ENCODE measurements around the gene LRRC2.
"Not testable (repeated sequence)": the region's sequence is repeated elsewhere in the genome, so short reads cannot be mapped to it uniquely, and the experiment has no call there.

Gene LRRC2

DNA sequence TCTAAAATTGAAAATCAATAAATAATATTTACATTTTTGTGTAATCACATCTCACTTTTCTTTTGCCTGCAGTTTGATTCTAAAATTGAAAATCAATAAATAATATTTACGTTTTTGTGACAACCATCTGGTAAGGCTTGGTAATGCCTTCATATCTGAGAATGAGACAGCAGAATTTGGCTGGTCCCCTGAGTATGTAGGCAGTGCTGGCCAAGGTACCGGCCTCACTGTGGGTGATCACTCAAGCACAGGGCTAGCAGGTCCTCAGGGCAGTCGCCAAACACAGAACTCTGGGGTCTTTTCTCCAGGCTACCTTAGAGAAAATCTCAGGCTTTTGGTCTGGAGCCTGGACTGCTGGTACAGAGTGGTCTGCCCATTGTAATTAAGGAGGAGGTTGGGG, 42.1 kb downstream of the LRRC2 start:
- no peak for DNase-seq (ENCODE audit: low spot score)

GRCh38 chr3:46523556-46523955, 42.5 kb downstream of the LRRC2 start:
- no peak for DNase-seq (ENCODE audit: low spot score)

- DNase-seq (ENCODE audit: low spot score): not testable (repeated sequence)
Measured at GRCh38 chr3:46522201-46522600, 43.9 kb downstream of the LRRC2 start.

DNA sequence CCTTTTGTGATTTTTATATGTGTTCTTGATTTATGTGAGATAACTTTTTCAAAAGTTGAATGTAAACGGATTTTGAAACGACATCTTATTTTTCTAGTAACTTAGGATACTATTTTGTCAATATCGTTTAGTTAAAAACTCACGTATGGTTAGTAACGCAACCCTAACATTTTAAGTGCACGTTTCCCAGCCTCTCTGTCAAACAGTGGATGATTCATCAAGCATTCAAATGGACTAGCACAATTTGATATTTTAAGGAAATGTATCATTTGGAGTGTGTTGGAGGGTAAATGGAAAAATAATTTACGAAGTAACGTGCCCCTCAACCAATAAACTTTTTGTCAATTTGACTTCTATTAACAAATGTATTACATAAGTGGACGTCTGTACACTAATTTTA, 45.0 kb downstream of the LRRC2 start:
- no peak for DNase-seq (ENCODE audit: low spot score)

DNA sequence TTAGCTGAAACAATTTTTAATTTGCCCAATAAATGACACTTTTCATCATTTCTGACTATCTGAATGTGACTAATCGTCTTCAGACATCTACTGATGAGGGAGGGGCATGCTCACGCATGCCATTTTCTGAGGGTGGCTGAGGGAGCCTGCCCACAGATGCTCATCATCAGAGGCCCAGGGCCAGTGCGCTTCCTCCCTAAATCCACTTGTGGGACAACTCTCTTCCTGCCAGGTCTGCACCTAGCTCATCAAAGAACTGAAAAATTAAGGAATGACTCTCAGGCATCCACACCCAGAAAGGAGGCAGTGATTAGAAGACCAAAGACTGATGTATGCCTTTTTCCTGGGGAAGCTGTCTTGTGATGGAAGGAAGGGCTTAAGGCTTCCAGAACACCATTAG, 45.6 kb downstream of the LRRC2 start:
- no peak for DNase-seq (ENCODE audit: low spot score)

- DNase-seq (ENCODE audit: low spot score): no peak
Measured at GRCh38 chr3:46519952-46520351, 46.1 kb downstream of the LRRC2 start.

DNA sequence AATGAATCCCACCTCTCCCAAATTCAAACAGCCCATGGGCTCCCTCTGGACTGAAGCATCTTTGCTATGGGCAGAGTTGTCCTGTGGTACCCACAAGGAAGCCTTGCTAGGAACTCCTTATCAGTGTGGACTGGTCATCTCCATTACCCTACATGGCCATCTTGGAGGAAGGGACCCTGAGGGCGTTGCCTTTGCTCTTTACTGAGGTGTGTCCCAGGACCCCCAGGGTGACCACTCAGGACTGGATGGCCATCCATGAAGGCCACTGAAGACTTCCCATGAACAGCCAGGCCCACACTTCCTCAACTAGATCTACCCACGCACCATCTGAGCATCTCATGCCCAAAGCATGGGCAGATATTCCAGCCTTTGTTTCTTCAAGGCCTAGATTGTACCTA, 48.3 kb downstream of the LRRC2 start:
- no peak for DNase-seq (ENCODE audit: low spot score)

- DNase-seq (ENCODE audit: low spot score): no peak
Measured at GRCh38 chr3:46517016-46517783, 48.9 kb downstream of the LRRC2 start.

DNA sequence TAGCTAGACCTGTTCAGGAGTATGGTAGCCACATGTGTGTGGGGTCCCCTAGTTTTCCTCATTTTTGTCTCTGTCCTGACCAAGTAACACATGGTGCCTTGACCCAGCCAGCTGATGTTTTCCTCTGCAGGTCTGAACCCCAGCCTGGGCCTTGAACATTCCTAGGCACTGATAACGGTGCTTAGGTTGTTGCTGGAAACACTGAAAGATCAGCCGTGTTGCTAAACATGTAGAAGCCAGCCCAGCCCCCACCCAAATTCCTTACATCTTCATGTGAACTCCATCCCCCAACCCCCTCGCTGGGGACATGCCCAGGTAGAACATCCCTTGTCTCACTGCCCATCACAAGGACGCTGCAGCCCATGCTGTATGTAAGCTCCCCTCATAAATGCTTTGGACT, 49.6 kb downstream of the LRRC2 start:
- DNase-seq (ENCODE audit: low spot score): no peak

GRCh38 chr3:46512191-46512749, 53.8 kb downstream of the LRRC2 start:
- no peak for DNase-seq (ENCODE audit: low spot score)

DNA sequence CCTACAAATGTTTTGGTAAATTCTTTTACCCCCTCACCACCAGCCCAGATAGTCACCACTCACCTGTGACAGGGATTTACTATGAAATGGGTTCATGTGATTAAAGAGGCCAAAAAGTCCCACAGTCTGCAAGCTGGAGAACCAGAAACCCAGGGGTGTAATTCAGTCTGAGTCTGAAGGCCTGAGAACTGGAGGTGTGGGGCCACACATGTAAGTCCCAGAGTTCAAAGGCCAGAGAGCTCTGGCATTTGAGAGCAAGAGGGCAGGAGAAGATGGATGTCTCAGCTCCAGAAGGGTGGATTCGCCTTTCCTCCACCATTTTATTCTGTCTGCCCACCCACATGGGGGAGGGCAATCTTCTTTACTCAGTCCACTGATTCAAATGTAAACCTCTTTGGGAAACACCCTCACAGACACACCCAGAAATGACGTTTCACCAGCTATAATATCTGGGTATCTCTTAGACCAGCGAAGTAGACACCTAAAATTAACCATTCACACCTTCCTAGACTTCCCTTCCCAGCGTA, 56.4 kb downstream of the LRRC2 start:
- DNase-seq (ENCODE audit: low spot score): no peak

DNA sequence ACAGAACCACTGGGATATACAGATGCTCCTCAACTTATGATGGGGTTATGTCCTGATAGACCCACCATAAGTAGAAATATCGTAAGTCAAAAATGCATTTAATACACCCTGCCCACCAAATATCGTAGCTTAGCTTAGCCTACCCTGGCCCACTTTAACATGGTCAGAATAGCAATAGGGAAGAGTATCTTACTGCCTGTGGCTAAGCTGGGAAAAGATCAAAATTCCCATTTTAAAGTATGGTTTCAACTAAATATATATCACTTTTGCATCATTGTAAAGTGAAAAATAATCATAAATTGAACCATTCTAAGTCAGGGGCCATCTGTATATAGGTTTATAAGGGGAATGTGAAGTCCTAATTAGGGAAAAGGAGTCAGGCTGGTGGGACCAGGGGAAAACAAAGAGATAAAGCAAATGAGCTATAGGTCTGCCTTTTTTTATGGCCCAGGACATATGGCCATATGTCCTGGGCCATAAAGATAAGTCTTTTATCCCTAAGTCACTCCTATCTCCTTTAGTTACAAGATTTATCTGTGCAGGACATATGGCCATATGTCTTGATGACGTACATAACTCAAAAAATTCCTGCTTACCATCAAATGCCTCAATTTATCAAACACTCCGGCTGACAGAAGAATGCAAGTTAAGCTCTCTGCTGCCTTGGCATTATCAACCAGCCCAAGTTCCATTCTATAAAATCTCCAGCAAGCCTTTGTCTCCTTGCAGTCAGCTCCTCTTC, 57.1 kb downstream of the LRRC2 start:
- no peak for DNase-seq (ENCODE audit: low spot score)

DNA sequence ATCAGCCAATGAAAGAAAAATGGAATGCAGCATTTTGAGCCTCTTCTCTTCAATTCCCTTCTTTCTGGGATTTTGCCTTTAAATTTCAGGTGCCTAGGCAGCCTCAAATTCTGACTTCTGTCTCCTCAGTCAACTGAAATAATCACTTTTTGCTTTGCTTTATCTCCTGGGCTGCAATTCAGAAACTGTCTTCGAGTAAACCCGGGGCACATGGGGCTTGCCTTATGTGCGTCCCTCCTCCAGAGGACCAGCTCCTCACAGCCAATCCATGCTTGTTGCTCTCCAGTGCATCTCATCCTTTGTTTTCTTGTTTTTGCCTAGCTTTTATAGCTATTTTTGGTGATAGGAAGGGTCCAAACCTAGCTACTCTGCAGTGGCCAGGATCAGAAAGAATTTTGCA, 59.6 kb downstream of the LRRC2 start:
- DNase-seq (ENCODE audit: low spot score): no peak

GRCh38 chr3:46505953-46506352, 60.1 kb downstream of the LRRC2 start:
- no peak for DNase-seq (ENCODE audit: low spot score)

GRCh38 chr3:46504789-46505188, 61.3 kb downstream of the LRRC2 start:
- DNase-seq (ENCODE audit: low spot score): peak; percentile 8

- DNase-seq (ENCODE audit: low spot score): no peak
Measured at GRCh38 chr3:46503200-46503874, 62.8 kb downstream of the LRRC2 start.

DNA sequence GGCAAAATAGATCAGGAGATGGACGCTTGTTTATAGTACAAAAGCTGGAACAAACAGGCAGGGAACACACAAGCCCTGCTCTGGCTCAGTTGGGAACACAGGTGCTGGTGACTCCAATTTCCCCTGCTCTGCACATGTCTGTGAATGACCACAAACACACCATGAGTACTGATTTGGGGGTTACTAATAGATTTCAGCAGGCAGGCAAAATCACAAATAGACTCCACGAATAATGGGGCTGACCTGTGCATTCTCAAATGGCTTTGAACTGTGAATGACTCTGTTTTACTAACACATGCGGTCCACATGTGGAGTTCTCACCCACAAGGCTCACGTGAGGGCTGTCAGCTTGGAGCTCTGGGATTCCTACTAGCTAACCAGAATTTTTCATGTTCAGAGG, 64.4 kb downstream of the LRRC2 start:
- DNase-seq (ENCODE audit: low spot score): no peak

DNA sequence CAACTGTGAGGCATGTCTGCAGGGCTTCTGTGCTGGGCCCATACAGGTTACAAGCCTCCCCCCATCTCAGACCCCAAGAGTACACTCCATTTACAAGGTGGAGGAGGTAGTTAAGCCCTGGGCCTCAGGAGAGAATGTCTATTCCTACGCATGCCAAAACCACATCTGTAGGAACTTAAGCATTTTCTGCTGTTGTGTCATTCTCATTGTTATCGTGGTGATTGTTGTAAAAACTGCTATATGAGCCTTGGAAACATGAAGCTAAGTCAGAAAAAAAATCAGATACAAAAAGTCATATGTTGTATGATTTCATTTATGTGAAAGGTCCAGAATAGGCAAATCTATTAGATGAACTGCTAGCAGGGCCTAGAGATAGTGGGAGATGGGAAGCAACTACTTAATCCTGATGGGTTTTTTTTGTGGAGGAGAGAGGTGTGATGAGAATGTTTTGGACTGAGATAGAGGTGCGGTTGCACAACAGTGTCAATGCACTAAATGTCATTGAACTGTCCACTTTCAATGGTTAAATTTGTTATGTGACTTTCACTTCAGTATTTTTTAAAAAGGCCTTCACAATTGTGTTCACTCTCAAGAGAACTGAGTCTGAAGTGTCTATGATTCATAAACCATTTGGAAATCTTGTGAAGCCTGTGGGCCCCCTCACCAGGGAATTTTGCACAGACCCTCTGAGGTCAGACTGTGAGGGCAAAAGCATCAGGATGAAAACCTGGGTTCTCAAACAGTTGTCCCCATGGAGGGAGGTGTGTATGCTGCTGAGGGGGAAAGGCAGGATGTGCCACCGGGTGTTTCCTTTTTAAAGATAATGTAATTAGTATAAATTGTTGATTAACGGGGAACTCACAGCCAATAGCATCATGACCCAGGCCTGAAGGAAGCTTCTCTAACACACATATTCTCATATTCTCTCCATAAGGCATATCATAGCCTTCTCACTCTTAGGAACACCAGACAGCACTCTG, 65.2 kb downstream of the LRRC2 start:
- DNase-seq (ENCODE audit: low spot score): no peak

DNA sequence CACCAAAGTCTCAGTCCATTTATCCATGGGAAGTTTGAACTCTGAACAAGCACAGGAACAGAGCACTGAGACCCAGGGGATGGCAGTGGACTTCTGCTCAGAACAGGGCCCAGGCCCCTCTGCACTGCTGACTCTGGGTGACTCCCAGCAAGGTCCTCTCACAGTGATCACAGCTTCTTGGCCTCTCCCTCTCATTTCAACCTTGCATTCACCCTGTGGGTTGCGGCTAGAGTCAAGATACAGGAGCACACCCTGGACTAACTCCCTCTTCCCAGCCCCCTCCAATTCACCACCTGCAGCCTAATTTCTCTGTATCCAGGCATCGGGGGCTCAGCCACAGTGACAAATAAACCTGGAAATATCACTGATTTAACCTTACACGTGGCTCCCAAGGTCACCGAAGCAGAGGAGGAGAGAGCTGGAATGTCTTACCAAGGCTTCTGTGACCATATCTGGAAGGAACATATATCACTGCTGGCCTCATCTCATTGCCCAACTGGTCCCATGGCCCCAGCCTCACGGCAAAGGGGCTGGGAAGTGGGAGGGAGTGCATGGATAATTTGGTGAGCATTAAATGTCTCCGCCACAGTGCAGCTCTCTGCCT, 67.1 kb downstream of the LRRC2 start:
- no peak for DNase-seq (ENCODE audit: low spot score)

DNA sequence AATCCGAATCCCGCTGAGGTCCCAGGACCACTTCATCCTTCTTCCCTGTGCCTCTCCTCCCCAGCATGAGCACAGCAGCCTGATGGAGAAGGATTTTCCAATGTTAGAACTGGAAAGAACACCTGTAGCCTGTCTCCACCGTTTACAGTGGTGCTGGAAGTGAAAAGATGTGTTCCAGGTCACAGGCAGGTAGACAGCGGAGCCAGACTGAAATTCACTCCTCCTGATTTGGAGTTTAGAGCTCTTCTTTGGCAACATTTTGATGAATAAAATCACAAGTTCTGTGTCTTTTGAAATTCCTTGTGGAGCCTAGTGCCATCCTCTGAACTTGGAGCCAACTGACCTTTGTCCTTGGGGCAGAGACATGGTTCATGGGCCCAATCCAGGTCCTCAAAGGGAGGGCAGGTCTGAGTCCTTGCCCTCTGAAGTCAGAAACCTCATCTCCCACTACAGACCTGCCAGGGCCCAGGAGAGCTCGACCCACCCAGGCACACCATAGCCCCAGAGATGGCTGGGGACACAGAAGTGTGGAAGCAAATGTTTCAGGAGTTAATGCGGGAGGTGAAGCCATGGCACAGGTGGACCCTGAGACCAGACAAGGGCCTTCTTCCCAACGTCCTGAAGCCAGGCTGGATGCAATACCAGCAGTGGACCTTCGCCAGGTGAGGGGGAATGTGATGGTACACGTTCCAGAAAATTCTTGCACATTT, 68.4 kb downstream of the LRRC2 start, which contains the start of gene RTP3:
Gene RTP3 (plus strand): TSS at position 421 of the 710 bp plus-strand sequence. CDS start 87 bp downstream, at position 508.
- DNase-seq (ENCODE audit: low spot score): no peak

All from NAMALWA (cell line).